Activated CD4-positive, alpha-beta T cell treated with anti-CD3 and anti-CD28 coated beads for 36 hours (primary cell): ENCODE data around the gene RAD51. TPM values are rescaled to one million over a fixed set of nuclear protein-coding genes. Genes with fewer than 3 reads are reported as not detected.

Experiments
- ATAC-seq: fragments of 200-7000 bp; cut with Tn5 transposase; one replicate; pipeline ENCODE4 v1.10.0; 2021; ENCODE audit warnings: mild to moderate bottlenecking, moderate library complexity
- CTCF ChIA-PET: fragments of 350-600 bp; sonication (Branson Sonifier 250); formaldehyde crosslinking; loops from one replicate; lab custom pipeline; 2021; ENCODE audit warnings: antibody characterized with exemption; lab: Charles Lee
- POLR2A ChIA-PET: fragments of 350-600 bp; sonication (Branson Sonifier 250); formaldehyde crosslinking; loops from one replicate; lab custom pipeline; 2021; ENCODE audit warnings: antibody characterized with exemption, inconsistent platforms; lab: Charles Lee
- DNase-seq: peaks from one replicate; pipeline ENCODE4 v3.0.0-alpha.2; 2020
- H3K27ac Mint-ChIP-seq: one replicate; pipeline ENCODE4 v1.8.0; 2021; ENCODE audit warnings: mixed read lengths
- H3K27me3 Mint-ChIP-seq: one replicate; pipeline ENCODE4 v1.8.0; 2021; ENCODE audit warnings: mixed read lengths
- H3K36me3 Mint-ChIP-seq: one replicate; pipeline ENCODE4 v1.8.0; 2021; ENCODE audit warnings: low read depth, mixed read lengths
- H3K4me1 Mint-ChIP-seq: one replicate; pipeline ENCODE4 v1.8.0; 2021; ENCODE audit warnings: mixed read lengths
- H3K4me3 Mint-ChIP-seq: one replicate; pipeline ENCODE4 v1.8.0; 2021; ENCODE audit warnings: mild to moderate bottlenecking, moderate library complexity, mixed read lengths
- H3K9me3 Mint-ChIP-seq: one replicate; pipeline ENCODE4 v1.8.0; 2021; ENCODE audit warnings: low read depth, mixed read lengths
- intact Hi-C, 2 experiments: fragments of 100-400 bp; cut with DNase I in 1 of 2; cut with micrococcal nuclease in 1 of 2; formaldehyde crosslinking; loops; one replicate each; pipeline versions ENCODE4 v1.14.2 to v1.15.1; 2022 to 2024; cut with DNase I, micrococcal nuclease
- total RNA-seq, 2 experiments: library from RNA; stranded (reverse); gene quantifications; one replicate each; pipeline ENCODE4 v1.2.3, GENCODE V29; 2021

RAD51 gene
- total RNA-seq, 2 experiments from 2014 or later, result 73.5 to 75.3 TPM

- H3K4me1 Mint-ChIP-seq, result peaks cover 47% of the 10 kb centered on the region
- ChIA-PET CTCF (interaction anchor here (0.6 to 6.4 kb wide), 3 partner anchors 13 to 73 kb away, joined by 3 to 45 read pairs (median 5); partner anchors contain the start of gene RAD51), POLR2A (interaction anchor here (0.6 kb wide), 2 partner anchors 35 to 47 kb away, joined by 5 to 10 read pairs; no protein-coding TSS in a partner anchor)
- no peak overlapping the region for H3K4me3 Mint-ChIP-seq
- H3K36me3 Mint-ChIP-seq, result peaks cover 6% of the 10 kb centered on the region
- DNase-seq, result no peak
- peak overlapping the region; percentile 87 for H3K27ac Mint-ChIP-seq
- no peaks in the 10 kb centered on the region for H3K27me3 Mint-ChIP-seq
- intact Hi-C loops, result loop anchor here in 1 of 2 experiments (2.0 kb wide), 1 partner anchor 15 kb away; no protein-coding TSS in a partner anchor
- no peak for ATAC-seq
- no peaks in the 10 kb centered on the region for H3K9me3 Mint-ChIP-seq
These were observed 73.0 kb downstream of the RAD51 start for GRCh38 chr15:40767838-40768500.

GRCh38 chr15:40768521-40769273 is 73.7 kb downstream of the RAD51 start:
- ATAC-seq (no peak), DNase-seq (no peak)
- Mint-ChIP-seq H3K9me3 (no peaks in the 10 kb centered on the region), H3K27ac (peak overlapping the region; percentile 88), H3K36me3 (peaks cover 6% of the 10 kb centered on the region), H3K27me3 (no peaks in the 10 kb centered on the region), H3K4me3 (peak overlapping the region; percentile 32), H3K4me1 (peaks cover 39% of the 10 kb centered on the region)
- intact Hi-C loops, result loop anchor here in 1 of 2 experiments (2.0 kb wide), 1 partner anchor 14 kb away; no protein-coding TSS in a partner anchor
- ChIA-PET CTCF (interaction anchor here (1.3 to 6.4 kb wide), 3 partner anchors 10 to 125 kb away, joined by 4 to 45 read pairs (median 7); partner anchors contain the start of gene VPS18), POLR2A (interaction anchor here (0.6 to 1.0 kb wide), 2 partner anchors 14 to 36 kb away, joined by 3 to 5 read pairs; no protein-coding TSS in a partner anchor)

- intact Hi-C loops, result loop anchor here in 1 of 2 experiments (2.0 kb wide), 1 partner anchor 13 kb away; no protein-coding TSS in a partner anchor
- ATAC-seq (peak; percentile 73), DNase-seq (peak; percentile 78)
- Mint-ChIP-seq H3K4me3 (peak within 1 kb of the TSS; percentile 32), H3K27ac (peak within 1 kb of the TSS; percentile 88), H3K27me3 (no peaks in the 10 kb centered on the region), H3K4me1 (peaks cover 37% of the 10 kb centered on the region), H3K9me3 (no peaks in the 10 kb centered on the region), H3K36me3 (peaks cover 9% of the 10 kb centered on the region)
- ChIA-PET CTCF (interaction anchor here (0.6 to 6.4 kb wide), 7 partner anchors 9 to 1198 kb away, joined by 3 to 45 read pairs (median 4); partner anchors contain the start of gene VPS18), POLR2A (interaction anchor here (0.6 to 1.2 kb wide), 4 partner anchors 13 to 320 kb away, joined by 3 read pairs; no protein-coding TSS in a partner anchor)
These were observed 74.5 kb downstream of the RAD51 start, which contains the start of gene C15orf62 for GRCh38 chr15:40769274-40770146. Gene C15orf62, plus strand, starts transcription at chr15:40769980. Its CDS starts 516 bp downstream, at chr15:40770496.

- ChIA-PET POLR2A (interaction anchor here (0.6 to 1.2 kb wide), 4 partner anchors 11 to 320 kb away, joined by 3 read pairs; no protein-coding TSS in a partner anchor), CTCF (interaction anchor here (0.8 to 6.4 kb wide), 6 partner anchors 8 to 74 kb away, joined by 3 to 45 read pairs (median 4); no protein-coding TSS in a partner anchor)
- peak overlapping the region; percentile 88 for H3K27ac Mint-ChIP-seq
- no peak overlapping the region for H3K4me3 Mint-ChIP-seq
- DNase-seq (peak; percentile 33), ATAC-seq (no peak)
- H3K4me1 Mint-ChIP-seq, result peaks cover 30% of the 10 kb centered on the region
- intact Hi-C loops, result no loop called here
- H3K36me3 Mint-ChIP-seq, result peaks cover 13% of the 10 kb centered on the region
- no peaks in the 10 kb centered on the region for H3K9me3 Mint-ChIP-seq
- H3K27me3 Mint-ChIP-seq, result no peaks in the 10 kb centered on the region
These were observed 75.3 kb downstream of the RAD51 start for GRCh38 chr15:40770147-40770721.

GRCh38 chr15:40771242-40771641 is 76.3 kb downstream of the RAD51 start:
- Mint-ChIP-seq H3K4me1 (peaks cover 22% of the 10 kb centered on the region), H3K4me3 (no peak overlapping the region), H3K27me3 (no peaks in the 10 kb centered on the region), H3K27ac (no peak overlapping the region), H3K9me3 (no peaks in the 10 kb centered on the region), H3K36me3 (peaks cover 17% of the 10 kb centered on the region)
- POLR2A ChIA-PET, result interaction anchor here (0.5 kb wide), 1 partner anchor 33 kb away, joined by 3 read pairs; no protein-coding TSS in a partner anchor
- CTCF ChIA-PET, result interaction anchor here (0.6 to 6.4 kb wide), 6 partner anchors 10 to 32 kb away, joined by 3 to 45 read pairs (median 3); no protein-coding TSS in a partner anchor
- intact Hi-C loops, result no loop called here
- no peak for ATAC-seq
- DNase-seq, result no peak

DNA sequence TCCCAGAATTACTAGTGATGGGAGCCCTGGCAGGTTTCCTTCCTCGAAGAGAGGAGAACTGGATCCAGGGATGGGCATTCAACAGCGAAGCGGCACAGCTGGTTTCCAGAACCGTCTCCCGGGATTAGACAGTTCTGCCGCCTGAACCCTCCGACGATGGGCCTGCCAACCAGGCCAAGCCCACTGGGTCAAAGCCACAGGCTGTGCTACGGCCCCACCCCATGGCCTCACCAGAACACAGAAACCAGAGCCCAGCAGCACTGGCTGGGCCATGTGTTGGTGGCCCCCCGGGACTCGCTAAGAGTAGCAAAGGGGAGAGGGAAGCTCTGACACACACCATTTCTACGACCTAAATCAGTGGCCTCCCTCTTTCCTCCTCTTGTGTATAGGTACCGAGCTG is 77.0 kb downstream of the RAD51 start:
- intact Hi-C loops, result no loop called here
- H3K27me3 Mint-ChIP-seq, result no peaks in the 10 kb centered on the region
- H3K4me1 Mint-ChIP-seq, result peaks cover 29% of the 10 kb centered on the region
- DNase-seq, result no peak
- no peak for ATAC-seq
- peaks cover 24% of the 10 kb centered on the region for H3K36me3 Mint-ChIP-seq
- H3K9me3 Mint-ChIP-seq, result no peaks in the 10 kb centered on the region
- H3K4me3 Mint-ChIP-seq, result no peak overlapping the region
- CTCF ChIA-PET, result interaction anchor here (0.7 to 6.4 kb wide), 5 partner anchors 11 to 32 kb away, joined by 3 to 45 read pairs (median 3); no protein-coding TSS in a partner anchor
- no peak overlapping the region for H3K27ac Mint-ChIP-seq
- POLR2A ChIA-PET, result no interaction called here

DNA sequence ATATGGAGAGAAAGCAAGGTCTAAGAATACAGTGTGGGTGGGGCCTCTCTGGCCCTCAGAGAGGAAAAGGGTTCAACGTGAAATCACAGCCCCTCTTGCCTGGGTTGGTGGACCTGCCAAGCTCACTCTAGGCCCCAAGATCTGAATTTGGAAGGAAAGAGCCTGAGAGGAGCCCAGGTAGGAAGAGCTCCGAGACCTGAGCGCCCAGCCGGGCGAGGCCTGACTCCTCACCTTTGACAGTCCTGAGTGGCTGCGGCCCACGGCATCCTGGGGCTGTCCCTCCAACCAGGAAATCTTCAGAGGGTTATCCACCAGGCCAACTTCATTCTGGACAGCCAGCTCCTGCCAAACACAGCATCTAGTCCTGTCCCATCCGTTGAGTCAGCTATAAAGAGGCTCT is 78.5 kb downstream of the RAD51 start:
- DNase-seq (no peak), ATAC-seq (no peak)
- Mint-ChIP-seq H3K9me3 (no peaks in the 10 kb centered on the region), H3K36me3 (peaks cover 26% of the 10 kb centered on the region), H3K4me3 (no peak overlapping the region), H3K27ac (no peak overlapping the region), H3K4me1 (peaks cover 27% of the 10 kb centered on the region), H3K27me3 (no peaks in the 10 kb centered on the region)
- POLR2A ChIA-PET, result interaction anchor here (0.6 kb wide), 1 partner anchor 13 kb away, joined by 3 read pairs; no protein-coding TSS in a partner anchor
- CTCF ChIA-PET, result interaction anchor here (6.4 kb wide), 1 partner anchor 11 kb away, joined by 45 read pairs; no protein-coding TSS in a partner anchor
- intact Hi-C loops, result no loop called here

- DNase-seq, result no peak
- H3K4me1 Mint-ChIP-seq, result peaks cover 23% of the 10 kb centered on the region
- ChIA-PET CTCF (interaction anchor here (6.4 kb wide), 1 partner anchor 10 kb away, joined by 45 read pairs; no protein-coding TSS in a partner anchor), POLR2A (no interaction called here)
- no peak overlapping the region for H3K27ac Mint-ChIP-seq
- intact Hi-C loops, result no loop called here
- H3K9me3 Mint-ChIP-seq, result no peaks in the 10 kb centered on the region
- H3K36me3 Mint-ChIP-seq, result peaks cover 24% of the 10 kb centered on the region
- H3K4me3 Mint-ChIP-seq, result no peak overlapping the region
- no peak for ATAC-seq
- H3K27me3 Mint-ChIP-seq, result no peaks in the 10 kb centered on the region
These were observed 78.9 kb downstream of the RAD51 start for GRCh38 chr15:40773902-40774301.

DNA sequence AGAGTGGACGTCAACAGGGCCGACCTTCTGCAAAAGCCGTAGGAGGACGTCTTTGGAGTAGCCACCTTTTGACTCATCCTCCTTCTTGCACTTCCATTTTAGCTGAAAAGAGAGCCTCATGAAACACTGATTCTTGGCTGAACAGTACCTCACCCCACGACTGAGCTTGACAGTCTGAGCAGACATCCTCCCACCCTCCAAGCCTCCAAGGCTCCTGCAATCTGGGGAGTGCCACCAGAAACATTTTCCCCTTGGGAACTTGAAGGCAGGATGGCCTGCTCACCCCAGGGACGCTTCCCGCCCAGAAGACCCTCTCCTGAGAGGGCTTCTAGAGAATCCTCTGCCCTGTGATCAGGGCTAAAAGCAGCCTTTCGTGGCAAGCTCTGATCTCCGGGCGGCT is 80.0 kb downstream of the RAD51 start:
- Mint-ChIP-seq H3K4me1 (peaks cover 12% of the 10 kb centered on the region), H3K36me3 (peaks cover 30% of the 10 kb centered on the region), H3K27me3 (no peaks in the 10 kb centered on the region), H3K27ac (no peak overlapping the region), H3K9me3 (no peaks in the 10 kb centered on the region), H3K4me3 (no peak overlapping the region)
- ATAC-seq, result no peak
- no peak for DNase-seq
- intact Hi-C loops, result no loop called here
- POLR2A ChIA-PET, result no interaction called here
- CTCF ChIA-PET, result no interaction called here
